AG04449 (cell line): ENCODE data around the gene CMIP.

ENCODE experiments used
- CTCF ChIA-PET: fragments of 350-600 bp; formaldehyde crosslinking; extraction: SDS; loops from one replicate; lab custom pipeline; 2021; ENCODE audit warnings: antibody characterized with exemption; lab: Yijun Ruan, JAX
- POLR2A ChIA-PET: fragments of 400-600, 350-600 bp; formaldehyde crosslinking; extraction: SDS; loops from one replicate; lab custom pipeline; 2020; ENCODE audit warnings: antibody characterized with exemption, inconsistent platforms; lab: Yijun Ruan, JAX
- DNase-seq: peaks from one replicate; pipeline ENCODE4 v3.0.0-alpha.2; 2010; ENCODE audit warnings: low read depth, low spot score
- H3K4me3 ChIP-seq: 2 replicates; pipeline ENCODE4 v1.5.1; 2011; ENCODE audit warnings: low read depth, mild to moderate bottlenecking, control low read depth, low read length
- CTCF ChIP-seq: IDR thresholded peaks from one replicate; pipeline ENCODE4 v1.5.1; 2011; ENCODE audit warnings: mild to moderate bottlenecking, moderate library complexity, low read length, control low read depth, inconsistent platforms; ENCODE audit not compliant: insufficient read depth; ENCODE audit errors: missing control alignments

CMIP gene

GRCh38 chr16:81468269-81468902, 23.8 kb downstream of the CMIP start:
- H3K4me3 ChIP-seq: no peak overlapping the region
- ChIA-PET CTCF (no interaction called here), POLR2A (no interaction called here)
- TF ChIP-seq CTCF: no peak
- DNase-seq: no peak

DNA sequence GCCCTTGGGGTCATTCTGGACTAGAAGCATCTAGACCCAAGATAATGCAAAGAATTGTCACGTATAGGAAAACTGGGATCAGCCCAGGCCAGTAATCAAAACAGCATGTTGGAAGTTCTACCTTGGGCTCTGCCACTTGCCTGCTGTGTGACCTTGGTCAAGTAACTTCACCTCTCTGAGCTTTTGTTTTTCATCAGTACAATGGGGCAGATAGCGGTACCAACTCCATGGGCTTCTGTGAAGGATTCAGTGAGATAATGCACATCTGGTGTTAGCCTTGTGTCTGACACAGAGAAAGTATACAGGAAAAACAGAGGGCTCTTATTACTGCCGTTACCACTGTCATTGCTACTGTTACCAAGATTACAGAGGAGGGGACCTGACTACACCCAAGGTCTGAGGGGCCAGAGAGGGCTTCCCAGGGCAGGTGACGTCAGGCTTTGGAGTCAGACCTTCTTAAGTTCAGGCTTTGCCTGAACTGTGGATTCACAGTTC, 24.6 kb downstream of the CMIP start:
- no peak for DNase-seq
- ChIA-PET POLR2A (no interaction called here), CTCF (interaction anchor here (1.0 kb wide), 1 partner anchor 11 kb away, joined by 3 read pairs; no protein-coding TSS in a partner anchor)
- no peak overlapping the region for H3K4me3 ChIP-seq
- no peak for TF ChIP-seq CTCF

DNA sequence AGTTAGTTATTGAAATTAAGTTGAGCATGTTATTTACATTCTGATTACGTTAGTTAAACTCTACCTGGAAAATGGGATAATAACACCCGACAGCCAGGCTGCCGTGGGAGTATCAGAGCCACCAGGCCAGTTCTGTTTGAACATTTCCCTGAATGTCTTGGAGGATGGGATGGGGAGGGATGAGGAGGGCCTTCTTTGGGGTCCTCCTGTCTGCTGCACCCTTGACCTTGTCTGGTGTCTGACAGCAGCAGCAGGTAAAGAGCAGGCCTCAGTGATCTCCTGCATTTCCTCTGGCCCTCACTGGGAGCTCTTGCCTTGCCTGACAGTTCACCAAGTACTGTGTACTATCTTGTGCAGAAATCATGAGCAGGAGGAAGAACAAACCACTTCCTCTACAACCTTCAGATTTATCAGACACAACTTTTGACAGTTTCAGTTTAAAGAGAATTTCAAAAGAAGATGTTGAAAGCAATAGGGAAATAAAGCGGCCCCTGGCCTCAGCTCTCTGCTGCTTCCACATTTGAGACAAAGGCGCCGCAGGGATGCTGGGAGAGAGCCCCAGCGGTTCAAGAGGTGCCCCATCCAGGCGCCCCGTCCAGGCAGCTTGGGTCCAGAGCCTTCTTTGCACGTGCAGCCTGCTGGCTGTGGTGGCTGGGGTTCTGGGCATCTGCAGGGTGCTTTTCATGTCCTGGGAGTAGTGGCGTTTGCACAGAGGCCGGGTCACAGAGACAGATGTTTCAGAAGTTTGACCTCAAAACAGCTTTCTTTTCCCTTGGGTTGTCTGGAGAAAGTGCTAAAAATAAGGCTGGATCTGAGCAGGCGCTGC, 25.3 kb downstream of the CMIP start:
- no peak for DNase-seq
- H3K4me3 ChIP-seq: no peak overlapping the region
- POLR2A ChIA-PET: no interaction called here
- CTCF ChIA-PET: interaction anchor here (1.0 kb wide), 1 partner anchor 12 kb away, joined by 3 read pairs; no protein-coding TSS in a partner anchor
- TF ChIP-seq CTCF: no peak

- CTCF ChIA-PET: no interaction called here
- DNase-seq: no peak
- POLR2A ChIA-PET: no interaction called here
- no peak for TF ChIP-seq CTCF
- no peak overlapping the region for H3K4me3 ChIP-seq
These were observed 26.4 kb downstream of the CMIP start for GRCh38 chr16:81470796-81471636.

GRCh38 chr16:81471882-81472281, 27.3 kb downstream of the CMIP start:
- CTCF ChIA-PET: no interaction called here
- no peak for DNase-seq
- TF ChIP-seq CTCF: no peak
- no peak overlapping the region for H3K4me3 ChIP-seq
- POLR2A ChIA-PET: no interaction called here

GRCh38 chr16:81472391-81472790, 27.8 kb downstream of the CMIP start:
- CTCF ChIA-PET: no interaction called here

More at GRCh38 chr16:81472391-81472790, 27.8 kb downstream of the CMIP start:
- DNase-seq: no peak
- POLR2A ChIA-PET: no interaction called here
- H3K4me3 ChIP-seq: no peak overlapping the region
- no peak for TF ChIP-seq CTCF
